ENCODE measurements around the gene ACTR3C.
A peak's percentile ranks its signal among the peaks of the same experiment; 100 is the strongest.

ACTR3C gene

DNA sequence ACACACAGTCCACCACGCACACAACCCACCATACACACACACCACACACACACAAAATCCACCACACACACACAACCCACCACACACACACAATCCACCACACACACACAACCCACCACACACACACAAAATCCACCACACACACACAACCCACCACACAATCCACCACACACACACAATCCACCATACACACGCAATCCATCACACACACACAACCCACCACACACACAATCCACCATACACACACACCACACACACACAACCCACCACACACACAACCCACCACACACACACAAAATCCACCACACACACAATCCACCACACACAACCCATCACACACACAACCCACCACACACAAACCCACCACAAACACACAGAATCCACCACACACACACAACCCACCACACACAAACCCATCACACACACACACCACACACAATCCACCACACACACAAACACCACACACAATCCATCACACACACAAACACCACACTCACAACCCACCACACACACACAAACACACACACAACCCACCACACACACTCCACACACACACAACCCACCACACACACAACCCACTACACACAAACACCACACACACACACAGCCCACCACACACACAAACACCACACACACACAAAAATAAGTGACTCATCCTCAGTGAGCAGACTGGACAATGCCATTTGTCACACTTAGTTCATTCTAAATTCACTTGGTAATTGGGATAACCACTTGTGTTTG lies 36.4 kb upstream of the ACTR3C start:
- no peak for DNase-seq (ENCODE audit: low read depth)
- TF ChIP-seq, protein P1, sequence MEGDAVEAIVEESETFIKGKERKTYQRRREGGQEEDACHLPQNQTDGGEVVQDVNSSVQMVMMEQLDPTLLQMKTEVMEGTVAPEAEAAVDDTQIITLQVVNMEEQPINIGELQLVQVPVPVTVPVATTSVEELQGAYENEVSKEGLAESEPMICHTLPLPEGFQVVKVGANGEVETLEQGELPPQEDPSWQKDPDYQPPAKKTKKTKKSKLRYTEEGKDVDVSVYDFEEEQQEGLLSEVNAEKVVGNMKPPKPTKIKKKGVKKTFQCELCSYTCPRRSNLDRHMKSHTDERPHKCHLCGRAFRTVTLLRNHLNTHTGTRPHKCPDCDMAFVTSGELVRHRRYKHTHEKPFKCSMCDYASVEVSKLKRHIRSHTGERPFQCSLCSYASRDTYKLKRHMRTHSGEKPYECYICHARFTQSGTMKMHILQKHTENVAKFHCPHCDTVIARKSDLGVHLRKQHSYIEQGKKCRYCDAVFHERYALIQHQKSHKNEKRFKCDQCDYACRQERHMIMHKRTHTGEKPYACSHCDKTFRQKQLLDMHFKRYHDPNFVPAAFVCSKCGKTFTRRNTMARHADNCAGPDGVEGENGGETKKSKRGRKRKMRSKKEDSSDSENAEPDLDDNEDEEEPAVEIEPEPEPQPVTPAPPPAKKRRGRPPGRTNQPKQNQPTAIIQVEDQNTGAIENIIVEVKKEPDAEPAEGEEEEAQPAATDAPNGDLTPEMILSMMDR (IDR thresholded peaks at IDR 0.05; ENCODE audit: control insufficient read depth, insufficient read depth, low read depth, low read length, missing control alignments), result no peak
- no peak overlapping the region for H3K4me3 ChIP-seq (ENCODE audit: control insufficient read depth, low read depth, low read length)

DNA sequence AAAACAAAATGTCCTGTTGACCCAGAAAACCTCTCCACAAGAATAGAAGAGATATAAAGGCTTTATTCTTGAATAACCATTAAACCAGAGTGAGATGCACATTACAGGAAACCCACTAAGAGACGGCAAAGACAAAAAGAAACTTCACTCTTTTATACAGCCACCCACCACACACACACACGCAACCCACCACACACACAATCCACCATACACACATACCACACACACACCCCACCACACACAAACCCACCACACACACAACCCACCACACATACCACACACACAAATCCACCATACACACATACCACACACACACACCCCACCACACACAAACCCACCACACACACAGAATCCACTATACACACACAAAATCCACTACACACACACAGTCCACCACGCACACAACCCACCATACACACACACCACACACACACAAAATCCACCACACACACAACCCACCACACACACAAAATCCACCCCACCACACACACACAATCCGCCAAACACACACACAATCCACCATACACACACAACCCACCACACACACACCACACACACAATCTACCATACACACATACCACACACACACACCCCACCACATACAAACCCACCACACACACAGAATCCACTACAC lies 35.8 kb upstream of the ACTR3C start:
- no peak overlapping the region for H3K4me3 ChIP-seq (ENCODE audit: control insufficient read depth, low read depth, low read length)
- no peak for DNase-seq (ENCODE audit: low read depth)
- TF ChIP-seq, protein P1 (IDR thresholded peaks at IDR 0.05; ENCODE audit: control insufficient read depth, insufficient read depth, low read depth, low read length, missing control alignments), result no peak

DNA sequence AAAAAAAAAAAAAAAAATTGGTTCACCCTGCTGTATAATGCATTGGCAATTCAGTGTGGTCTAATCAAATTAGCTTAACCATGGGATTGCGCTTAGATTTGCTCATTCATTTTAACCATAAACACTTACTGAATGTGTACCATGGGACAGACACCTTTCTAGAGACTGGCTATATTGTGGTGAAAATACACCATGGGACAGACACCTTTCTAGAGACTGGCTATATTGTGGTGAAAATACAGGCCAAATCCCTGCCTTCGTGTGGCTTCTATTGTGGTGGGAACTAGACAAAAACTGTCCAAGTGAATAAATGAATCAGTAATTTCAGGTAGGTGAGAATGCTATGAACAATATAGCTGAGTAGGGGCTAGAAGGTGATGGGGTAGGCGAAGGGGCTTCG lies 35.1 kb upstream of the ACTR3C start:
- TF ChIP-seq, protein P1 (IDR thresholded peaks at IDR 0.05; ENCODE audit: control insufficient read depth, insufficient read depth, low read depth, low read length, missing control alignments), result no peak
- DNase-seq (ENCODE audit: low read depth), result no peak
- H3K4me3 ChIP-seq (ENCODE audit: control insufficient read depth, low read depth, low read length), result no peak overlapping the region

DNA sequence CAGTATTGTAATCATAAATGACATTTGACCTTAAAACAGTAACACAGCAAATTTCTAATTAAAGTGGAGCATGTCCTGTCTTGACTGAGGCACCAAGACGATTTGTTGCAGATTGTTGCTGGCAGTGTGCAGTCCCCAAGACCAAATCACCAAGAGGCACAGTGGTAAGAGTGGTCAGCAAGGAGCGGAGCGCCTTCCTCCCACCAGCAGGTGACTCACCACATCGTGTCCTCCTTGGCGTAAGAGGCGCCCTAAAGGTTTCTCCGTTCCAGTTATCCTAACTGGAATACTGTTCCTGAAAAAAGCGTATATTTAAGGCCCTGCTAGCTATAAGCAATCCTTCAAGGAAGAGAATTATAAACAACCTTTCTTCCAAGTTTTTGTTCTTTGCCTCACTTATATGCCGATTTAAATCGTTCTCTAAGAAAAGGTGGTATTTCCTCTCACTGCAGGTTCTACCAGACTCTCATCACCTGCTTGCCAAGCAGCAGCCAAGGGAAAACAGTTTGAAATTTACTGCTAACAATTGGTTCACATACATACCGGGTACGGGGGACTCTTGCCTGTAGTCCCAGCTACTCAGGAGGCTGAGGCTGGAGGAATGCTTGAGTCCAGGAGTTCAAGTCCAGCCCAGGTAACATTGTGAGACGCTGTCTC lies 34.6 kb upstream of the ACTR3C start:
- H3K4me3 ChIP-seq (ENCODE audit: control insufficient read depth, low read depth, low read length), result no peak overlapping the region
- TF ChIP-seq, protein P1 (IDR thresholded peaks at IDR 0.05; ENCODE audit: control insufficient read depth, insufficient read depth, low read depth, low read length, missing control alignments), result no peak
- DNase-seq (ENCODE audit: low read depth), result no peak

DNA sequence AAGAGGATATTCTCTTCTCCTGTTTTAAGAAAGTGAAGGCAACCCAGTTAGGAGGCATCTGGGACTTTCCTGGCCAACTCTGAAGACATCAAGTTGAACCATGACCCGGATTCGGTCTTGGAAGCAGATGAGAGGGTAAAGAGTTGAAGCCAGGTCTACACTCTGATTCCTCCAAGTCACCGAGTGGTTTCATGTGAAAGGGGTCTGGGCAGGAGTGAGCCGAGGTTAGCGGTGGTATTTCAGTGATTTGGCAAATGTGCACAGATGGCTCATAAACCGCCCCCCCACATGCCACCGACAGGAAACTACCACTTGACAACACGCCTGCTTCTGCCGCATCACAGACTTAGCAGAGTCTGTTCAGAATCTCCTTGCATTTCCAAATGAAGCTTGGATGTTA lies 33.9 kb upstream of the ACTR3C start:
- TF ChIP-seq, protein P1 (IDR thresholded peaks at IDR 0.05; ENCODE audit: control insufficient read depth, insufficient read depth, low read depth, low read length, missing control alignments), result no peak
- no peak for DNase-seq (ENCODE audit: low read depth)
- H3K4me3 ChIP-seq (ENCODE audit: control insufficient read depth, low read depth, low read length), result no peak overlapping the region

DNA sequence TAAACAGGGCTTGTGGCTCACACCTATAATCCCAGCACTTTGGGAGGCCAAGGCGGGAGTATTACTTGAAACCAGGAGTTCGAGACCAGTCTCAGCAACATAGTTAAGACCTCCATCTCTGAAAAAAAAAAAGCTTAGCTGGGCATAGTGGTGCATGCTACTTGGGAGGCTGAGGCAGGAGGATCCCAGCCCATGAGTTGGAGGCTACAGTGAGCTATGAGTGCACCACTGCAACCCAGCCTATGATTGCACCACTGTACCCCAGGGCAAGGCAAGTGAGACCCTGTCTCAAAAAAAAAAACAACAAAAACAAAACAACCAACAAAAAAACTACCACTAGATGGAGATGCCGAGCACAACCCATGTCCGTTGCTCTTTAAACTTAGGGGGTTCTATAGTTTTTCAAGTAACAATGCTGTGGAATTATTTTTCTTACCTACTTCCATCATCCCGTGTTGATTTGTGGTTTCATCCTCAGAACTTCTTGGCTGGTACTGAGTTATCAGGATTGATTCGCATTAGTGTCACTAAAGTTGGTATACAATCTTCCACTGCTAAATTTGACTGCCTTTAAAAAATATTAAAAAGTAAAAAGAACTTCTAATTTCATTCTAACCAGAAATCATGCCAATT lies 33.0 kb upstream of the ACTR3C start:
- no peak for DNase-seq (ENCODE audit: low read depth)
- TF ChIP-seq, protein P1 (IDR thresholded peaks at IDR 0.05; ENCODE audit: control insufficient read depth, insufficient read depth, low read depth, low read length, missing control alignments), result peak; percentile 78
- no peak overlapping the region for H3K4me3 ChIP-seq (ENCODE audit: control insufficient read depth, low read depth, low read length)
